GM18873 (cell line): ENCODE results near the gene SFTA2.

ENCODE experiments used
- ATAC-seq: cut with Tn5 transposase; IDR thresholded peaks from one replicate; pipeline ENCODE4 v1.9.1; 2021; ENCODE audit warnings: mild to moderate bottlenecking, moderate library complexity, moderate number of reproducible peaks; ENCODE audit not compliant: unreplicated experiment, low FRiP score

Gene SFTA2

DNA sequence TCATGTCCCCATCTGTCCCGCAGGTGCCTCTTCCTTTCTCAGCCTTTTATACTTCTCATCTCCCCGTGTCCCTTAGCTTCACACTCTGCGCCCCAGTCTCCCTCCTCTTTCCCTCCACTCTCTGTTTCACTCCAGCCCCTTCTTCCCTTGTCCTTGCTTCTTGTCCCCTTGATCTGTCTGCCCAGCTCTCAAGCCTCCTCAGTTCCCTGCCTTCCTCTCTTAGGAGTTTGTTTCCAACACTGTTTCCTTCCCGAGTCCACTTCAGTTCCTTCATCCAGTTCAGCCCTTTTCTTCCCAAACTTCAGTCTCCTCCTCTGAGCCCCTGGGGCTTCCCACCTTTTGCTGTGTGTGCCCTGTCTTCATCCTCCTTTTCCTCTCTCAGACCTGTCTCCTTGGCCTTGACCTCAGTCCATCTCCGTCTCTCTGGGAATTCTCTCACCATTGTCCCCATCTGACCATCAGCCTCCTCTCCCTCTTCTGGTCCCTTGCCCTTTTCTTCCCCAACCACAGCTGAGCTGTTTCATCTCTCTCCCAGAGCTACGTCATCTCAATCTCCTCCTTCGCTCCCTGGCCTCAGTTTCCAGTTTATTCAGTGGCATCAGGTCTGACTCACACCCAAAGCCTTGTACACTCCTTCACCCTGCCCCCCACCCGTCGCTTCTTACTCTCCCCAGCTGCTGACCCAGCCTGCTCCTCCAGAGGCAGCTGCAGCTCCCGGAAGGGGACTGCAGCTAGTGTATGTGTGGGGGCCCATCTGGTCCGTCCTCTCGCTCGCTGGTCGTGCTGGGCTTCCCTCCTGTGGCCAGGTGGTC is 50.4 kb downstream of the SFTA2 start:
- no peak for ATAC-seq
